GM18861 (cell line): ENCODE data around the gene ATP6V1F.

ENCODE experiments used
- ATAC-seq: cut with Tn5 transposase; IDR thresholded peaks from one replicate; pipeline ENCODE4 v1.9.1; 2021; ENCODE audit not compliant: unreplicated experiment

ATP6V1F gene

DNA sequence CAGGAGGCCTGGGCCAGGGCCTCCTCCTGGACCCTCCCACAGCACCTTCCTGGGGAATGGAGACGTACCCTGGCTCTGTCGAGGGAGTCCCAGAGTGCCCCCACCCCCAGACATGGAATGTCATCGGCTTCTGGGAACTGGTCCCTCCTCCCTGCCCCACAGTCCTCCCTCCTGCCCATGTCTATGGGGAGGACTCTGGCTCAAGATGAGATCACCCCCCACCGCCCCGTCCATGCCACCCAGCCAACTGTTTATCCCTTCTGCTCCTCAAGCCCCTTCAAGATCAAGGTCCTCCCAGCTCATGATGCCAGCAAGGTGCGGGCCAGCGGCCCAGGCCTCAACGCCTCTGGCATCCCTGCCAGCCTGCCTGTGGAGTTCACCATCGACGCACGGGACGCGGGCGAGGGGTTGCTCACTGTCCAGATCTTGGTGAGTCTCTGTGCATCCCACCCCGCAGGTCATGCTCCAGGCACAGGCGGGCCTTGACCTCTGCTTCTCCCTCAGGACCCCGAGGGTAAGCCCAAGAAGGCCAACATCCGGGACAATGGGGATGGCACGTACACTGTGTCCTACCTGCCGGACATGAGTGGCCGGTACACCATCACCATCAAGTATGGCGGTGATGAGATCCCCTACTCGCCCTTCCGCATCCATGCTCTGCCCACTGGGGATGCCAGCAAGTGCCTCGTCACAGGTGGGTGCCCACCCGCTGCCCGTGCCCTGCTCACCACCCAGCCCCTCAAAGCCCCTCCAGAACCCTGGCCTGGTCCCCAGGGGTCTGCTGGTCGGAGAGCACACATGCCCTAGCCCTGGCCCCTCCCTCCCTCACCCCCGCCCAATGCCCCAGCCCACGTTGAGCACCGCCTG is 14.1 kb upstream of the ATP6V1F start:
- ATAC-seq = no peak

GRCh38 chr7:128849156-128849515 is 13.5 kb upstream of the ATP6V1F start:
- ATAC-seq = no peak

DNA sequence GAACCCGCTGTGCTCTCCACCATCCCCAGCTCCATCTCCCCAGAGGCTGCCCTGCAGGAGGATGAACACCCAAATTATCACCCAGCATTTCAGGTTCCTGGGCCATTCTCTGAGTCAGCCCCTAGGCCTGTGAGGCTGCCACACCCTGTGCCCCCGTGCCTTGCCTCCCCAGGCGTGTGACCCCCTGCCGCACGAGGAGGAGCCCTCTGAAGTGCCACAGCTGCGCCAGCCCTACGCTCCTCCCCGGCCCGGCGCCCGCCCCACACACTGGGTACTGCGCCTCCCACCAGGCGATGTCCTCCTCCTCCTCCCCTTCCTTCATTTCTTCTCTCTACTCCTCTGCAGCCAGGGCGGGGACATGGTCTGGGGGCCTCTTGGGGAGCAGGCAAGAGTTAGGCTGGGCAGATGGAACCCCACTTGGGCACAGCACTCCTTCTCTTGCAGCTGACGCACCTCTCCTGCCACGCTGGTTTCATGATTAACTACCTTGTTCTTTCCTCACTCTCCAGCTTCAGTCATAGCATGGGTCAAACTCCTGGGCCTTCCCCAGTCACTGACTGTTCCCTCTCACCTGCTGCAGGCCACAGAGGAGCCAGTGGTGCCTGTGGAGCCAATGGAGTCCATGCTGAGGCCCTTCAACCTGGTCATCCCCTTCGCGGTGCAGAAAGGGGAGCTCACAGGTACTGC is 12.7 kb upstream of the ATP6V1F start:
- no peak for ATAC-seq

DNA sequence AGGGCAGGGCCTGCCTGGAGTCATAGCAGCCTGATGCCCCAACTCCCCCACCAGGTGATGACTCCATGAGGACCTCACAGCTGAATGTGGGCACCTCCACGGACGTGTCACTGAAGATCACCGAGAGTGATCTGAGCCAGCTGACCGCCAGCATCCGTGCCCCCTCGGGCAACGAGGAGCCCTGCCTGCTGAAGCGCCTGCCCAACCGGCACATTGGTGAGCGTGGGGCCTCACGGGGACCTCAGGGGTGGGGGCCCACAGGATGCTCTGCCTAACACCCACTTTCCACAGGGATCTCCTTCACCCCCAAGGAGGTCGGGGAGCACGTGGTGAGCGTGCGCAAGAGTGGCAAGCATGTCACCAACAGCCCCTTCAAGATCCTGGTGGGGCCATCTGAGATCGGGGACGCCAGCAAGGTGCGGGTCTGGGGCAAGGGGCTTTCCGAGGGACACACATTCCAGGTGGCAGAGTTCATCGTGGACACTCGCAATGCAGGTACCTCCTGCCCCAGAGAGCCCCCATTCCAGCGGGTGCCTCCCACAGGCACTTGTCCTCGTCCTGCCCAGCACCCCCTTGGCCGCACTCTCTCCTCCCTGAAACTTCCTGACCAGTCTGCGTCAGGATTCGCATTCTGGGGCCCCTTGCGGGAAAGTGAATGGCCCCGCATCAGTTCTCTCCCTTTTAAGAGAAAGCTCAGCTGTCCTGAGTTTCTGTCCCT is 10.0 kb upstream of the ATP6V1F start:
- ATAC-seq = no peak

- ATAC-seq = no peak
These were observed 8.9 kb upstream of the ATP6V1F start for GRCh38 chr7:128853799-128854198.

DNA sequence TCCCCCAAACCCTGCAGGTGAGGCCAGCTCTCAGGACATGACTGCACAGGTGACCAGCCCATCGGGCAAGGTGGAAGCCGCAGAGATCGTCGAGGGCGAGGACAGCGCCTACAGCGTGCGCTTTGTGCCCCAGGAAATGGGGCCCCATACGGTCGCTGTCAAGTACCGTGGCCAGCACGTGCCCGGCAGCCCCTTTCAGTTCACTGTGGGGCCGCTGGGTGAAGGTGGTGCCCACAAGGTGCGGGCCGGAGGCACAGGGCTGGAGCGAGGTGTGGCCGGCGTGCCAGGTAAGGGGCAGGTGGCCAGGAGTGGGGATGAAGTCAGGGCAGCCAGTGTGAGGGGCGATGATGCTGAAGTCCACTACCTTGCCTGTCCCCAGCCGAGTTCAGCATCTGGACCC is 8.3 kb upstream of the ATP6V1F start:
- ATAC-seq = no peak

DNA sequence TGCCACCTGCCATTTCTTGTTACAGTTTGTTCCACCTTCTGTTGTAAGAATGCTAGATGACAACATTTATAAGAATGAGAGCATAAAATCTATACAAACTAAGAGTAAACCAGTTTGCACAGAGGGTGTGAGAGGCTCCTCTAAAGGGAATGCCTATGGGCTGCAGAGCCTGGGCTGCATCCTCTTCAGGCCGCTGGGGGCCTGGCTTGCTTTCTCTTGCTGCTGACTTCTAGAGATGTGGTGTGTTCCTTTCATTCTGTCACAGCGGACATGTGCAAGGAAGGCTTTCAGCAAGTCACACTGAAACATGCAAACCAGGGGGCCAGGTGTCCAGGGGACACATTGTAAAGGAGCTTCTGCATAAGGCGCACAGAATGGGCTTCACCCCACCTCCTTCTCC is 7.1 kb upstream of the ATP6V1F start:
- no peak for ATAC-seq

DNA sequence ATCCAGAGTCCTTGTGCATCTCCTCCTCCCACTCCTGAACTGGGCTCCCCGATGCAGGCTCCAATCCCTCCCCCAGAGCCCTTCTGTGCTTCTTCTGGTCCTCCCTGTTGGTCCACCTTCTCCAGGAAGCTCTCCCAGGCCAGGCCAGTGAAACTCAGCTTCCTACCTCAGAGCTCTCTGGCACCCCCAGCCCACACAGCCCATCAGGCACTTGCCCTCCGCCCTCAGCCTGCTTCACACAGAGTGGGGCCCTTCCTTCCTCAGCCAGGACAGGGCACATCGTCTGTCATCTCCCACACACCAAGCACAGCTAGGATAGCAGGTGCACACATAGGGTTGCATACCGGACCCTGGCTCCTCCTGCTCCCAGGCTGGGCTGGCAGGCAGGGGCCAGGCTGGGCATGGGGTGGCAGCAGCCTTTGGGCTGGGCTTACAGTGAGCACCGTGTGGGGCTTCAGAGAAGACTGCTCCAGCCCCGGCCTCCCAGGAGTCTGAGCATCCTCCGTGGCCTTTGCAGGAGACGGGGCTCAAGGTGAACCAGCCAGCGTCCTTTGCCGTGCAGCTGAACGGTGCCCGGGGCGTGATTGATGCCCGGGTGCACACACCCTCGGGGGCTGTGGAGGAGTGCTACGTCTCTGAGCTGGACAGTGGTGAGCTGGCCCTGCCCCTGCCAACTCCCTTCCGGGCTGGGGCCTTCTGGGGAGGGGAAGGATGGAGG is 6.5 kb upstream of the ATP6V1F start:
- no peak for ATAC-seq

DNA sequence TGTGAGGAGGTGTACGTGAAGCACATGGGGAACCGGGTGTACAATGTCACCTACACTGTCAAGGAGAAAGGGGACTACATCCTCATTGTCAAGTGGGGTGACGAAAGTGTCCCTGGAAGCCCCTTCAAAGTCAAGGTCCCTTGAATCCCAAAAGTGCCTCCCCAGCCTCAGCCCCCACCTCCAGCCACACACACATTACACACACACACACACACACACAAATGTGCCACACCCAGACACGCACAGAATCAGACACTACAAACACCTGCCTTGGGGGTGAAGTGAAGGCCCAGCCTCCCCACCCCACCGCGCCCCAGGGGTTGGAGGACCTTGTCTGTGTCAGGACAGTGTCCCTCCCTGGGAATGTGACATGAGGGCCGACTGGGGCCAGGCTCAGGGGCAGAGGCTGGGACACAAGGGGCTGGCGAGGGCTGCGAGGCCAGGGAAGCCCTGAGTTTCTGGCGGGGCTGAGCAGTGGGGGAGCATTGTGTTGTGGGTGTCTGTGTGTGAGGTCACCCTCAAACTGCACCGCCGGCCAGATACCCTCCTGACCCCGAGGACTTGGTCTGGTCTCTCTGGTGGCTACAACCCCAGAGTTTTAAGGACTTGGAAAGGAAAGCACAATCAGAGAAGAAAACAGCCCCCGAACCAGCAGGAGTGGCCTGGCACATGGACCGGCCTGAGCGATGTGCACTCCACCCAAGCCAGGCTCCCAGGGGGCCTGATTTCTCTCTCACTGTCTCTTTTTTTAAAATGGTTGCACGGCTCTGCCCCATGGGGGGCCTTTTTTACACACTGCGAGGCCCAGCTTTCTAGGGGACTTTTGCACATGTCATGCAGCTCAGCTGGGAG is 4.0 kb upstream of the ATP6V1F start:
- no peak for ATAC-seq

- ATAC-seq = no peak
These were observed 3.2 kb upstream of the ATP6V1F start for GRCh38 chr7:128859232-128860157.

DNA sequence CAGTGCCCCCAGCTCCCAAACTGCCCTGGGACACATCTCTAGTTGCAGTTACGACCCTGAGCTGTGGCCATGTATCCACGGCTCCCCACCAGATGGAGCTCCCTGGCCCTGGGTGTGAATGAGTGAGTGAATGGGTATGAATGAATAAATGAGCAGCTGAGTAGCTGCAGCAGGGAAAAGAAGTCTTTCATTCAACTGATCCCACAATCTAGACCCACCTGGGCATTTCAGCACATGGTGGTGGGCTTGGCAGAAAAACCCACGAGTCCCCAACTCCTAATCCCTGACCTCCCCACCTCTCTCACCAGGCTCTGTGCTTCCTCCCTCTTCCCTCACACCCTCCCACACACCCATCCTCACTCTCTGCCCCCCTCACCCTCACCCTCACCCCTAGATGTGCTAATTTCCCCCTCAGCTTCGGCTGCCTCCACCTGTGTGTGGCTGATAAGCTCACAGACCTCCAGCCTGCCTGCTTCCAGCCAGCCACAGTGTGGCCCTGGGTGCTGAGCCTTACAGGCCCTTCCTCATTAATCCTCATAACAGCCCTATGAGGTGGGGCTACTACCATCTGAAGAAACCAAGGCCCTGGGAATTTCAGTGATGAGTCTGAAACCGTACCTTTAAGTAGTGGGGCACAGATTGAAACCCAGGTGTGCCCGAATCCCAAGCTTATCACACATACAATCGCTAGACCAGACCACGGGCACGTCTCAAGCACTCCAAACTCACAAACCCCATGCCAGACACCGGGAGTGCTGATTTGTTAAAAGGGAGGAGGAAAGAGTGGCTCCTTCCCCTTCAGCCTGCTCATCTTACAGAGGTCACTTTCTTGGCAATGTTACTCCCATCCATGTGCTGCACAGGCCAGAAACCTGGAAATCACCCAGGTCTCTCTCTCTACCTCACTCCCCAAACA is 2.2 kb upstream of the ATP6V1F start:
- no peak for ATAC-seq

DNA sequence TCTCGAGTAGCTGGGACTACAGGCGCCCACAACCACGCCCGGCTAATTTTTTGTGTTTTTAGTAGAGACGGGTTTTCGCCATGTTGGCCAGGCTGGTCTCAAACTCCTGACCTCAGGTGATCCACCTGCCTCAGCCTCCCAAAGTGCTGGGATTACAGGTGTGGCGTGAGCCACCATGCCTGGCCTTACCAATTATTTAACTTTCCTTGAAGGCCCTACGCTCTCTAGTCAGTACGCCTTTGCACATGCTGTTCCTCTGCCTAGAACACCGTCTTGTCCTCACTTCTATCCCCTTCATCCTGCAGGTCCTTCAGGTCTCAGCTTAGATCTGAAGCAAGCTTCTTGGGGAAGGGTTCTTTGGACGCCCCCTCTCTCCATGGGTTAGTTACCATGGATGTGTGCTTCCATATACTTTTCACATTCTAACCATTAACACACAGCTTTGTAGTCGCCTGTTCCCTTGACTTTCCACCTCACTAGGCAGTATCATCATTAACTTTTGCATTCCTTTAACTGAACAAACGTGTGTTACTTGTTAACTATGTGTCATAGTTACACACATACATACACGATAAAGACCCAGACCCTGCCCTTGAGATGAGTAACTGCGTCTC is 592 bp upstream of the ATP6V1F start:
- ATAC-seq = no peak

DNA sequence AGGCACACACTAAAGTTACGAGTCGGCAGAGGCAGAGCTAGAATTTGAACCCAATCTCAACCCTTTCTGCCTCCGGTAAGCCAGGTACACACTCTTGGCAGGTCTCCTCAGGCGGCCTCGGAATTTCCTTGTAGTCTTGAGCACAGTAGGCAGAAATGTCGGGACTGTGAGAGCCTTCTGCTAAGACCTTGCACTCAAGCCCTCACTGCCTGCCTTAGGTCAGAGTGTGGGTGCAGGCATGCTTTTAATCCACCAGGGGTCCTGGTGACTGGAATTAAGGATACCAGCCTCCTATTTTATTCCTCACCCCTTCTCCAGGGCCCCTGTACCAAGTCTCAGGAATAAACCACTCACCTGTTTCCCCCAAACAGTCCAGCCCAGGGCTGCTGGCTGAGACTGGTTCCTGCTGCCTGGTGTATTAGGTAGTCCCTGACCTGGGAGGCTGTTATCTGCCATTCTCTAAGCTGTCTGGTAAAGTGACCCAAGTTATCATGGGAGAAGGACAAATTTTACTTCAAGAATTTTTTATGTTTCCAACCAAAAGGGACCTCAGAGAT is 855 bp downstream of the ATP6V1F start:
- peak; percentile 38 for ATAC-seq

- no peak for ATAC-seq
These were observed 2.6 kb downstream of the ATP6V1F start for GRCh38 chr7:128865303-128865702.

GRCh38 chr7:128865996-128866877 is 3.6 kb downstream of the ATP6V1F start:
- no peak for ATAC-seq

DNA sequence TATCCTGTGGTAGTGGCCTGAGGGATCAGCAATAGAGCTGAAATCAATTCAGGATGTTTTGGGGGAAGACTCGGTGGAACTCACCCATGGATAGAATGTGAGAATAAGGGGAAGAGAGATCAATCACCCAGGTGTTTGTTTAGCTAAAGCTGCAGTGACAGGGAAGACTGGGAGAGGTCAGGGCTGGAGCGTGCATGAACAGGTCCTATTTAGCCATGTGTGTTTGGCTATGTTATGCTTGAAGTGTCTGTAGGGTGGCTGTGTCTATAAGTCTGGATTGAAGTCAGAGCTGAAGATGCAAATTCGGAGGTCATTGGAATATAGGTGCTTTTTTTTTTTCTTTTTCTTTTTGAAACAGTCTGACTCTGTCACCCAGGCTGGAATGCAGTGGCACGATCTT is 4.6 kb downstream of the ATP6V1F start:
- ATAC-seq = no peak
